GM13976 (cell line): Measurements from ENCODE around the gene CFAP74.

ENCODE experiments used
- DNase-seq: peaks from one replicate; pipeline ENCODE4 v3.0.0; 2012; ENCODE audit warnings: low spot score
- in situ Hi-C: fragments of 300-500 bp; cut with MboI; formaldehyde crosslinking; loops from one replicate; pipeline ENCODE4 v1.12.0; 2022; ENCODE audit warnings: low sequenced_read_pairs, mixed read lengths, inconsistent platforms; ENCODE audit not compliant: unreplicated experiment
- TF ChIP-seq, protein P1 (sequence below): IDR thresholded peaks from 2 replicates; pipeline ENCODE4 v1.5.1; 2012; ENCODE audit warnings: borderline replicate concordance, mild to moderate bottlenecking; ENCODE audit not compliant: insufficient read depth; ENCODE audit errors: extremely low read depth, missing control alignments, control extremely low read depth

CFAP74 gene

DNA sequence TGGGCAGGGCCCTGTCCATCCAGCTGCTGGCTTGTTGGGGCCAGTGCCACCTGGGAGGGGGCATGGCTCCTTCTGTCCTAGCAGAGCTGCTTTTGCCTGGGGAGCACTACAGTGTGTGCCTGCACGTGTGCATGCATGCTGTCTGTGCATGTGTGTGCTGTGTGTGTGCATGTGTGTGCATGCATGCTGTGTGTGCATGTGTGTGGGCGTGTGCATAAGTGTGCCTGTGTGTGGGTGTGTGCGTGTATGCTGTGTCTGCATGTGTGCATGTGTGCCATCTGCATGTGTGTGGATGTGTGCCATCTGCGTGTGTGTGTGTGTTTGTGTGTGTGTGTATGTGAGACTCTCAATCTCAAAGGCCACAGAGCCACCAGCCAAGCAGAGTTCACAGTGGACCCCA, 38.3 kb upstream of the CFAP74 start:
- no peak for DNase-seq
- in situ Hi-C loops = no loop called here
- TF ChIP-seq, protein P1, sequence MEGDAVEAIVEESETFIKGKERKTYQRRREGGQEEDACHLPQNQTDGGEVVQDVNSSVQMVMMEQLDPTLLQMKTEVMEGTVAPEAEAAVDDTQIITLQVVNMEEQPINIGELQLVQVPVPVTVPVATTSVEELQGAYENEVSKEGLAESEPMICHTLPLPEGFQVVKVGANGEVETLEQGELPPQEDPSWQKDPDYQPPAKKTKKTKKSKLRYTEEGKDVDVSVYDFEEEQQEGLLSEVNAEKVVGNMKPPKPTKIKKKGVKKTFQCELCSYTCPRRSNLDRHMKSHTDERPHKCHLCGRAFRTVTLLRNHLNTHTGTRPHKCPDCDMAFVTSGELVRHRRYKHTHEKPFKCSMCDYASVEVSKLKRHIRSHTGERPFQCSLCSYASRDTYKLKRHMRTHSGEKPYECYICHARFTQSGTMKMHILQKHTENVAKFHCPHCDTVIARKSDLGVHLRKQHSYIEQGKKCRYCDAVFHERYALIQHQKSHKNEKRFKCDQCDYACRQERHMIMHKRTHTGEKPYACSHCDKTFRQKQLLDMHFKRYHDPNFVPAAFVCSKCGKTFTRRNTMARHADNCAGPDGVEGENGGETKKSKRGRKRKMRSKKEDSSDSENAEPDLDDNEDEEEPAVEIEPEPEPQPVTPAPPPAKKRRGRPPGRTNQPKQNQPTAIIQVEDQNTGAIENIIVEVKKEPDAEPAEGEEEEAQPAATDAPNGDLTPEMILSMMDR = no peak

DNA sequence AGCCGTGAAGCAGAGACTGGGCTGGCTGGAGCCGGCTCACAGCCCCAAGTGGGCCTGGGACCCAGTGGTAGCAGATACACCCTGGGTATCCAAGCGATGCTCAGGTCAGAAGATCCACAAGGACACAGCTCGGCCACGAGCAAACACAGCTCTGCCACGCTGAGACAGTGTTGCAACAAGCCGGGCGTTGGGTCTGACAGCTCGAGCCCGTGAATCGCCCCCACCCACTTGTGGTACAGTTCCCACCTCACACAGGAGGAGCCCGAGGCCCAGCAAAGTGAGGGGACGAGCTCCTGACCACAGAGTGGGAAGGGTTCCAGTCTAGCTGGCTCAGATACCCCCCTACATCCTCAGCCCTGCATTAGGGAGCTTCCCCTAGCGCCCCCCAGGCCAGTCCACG, 37.7 kb upstream of the CFAP74 start:
- DNase-seq = no peak
- in situ Hi-C loops = no loop called here
- TF ChIP-seq, protein P1 = no peak

DNA sequence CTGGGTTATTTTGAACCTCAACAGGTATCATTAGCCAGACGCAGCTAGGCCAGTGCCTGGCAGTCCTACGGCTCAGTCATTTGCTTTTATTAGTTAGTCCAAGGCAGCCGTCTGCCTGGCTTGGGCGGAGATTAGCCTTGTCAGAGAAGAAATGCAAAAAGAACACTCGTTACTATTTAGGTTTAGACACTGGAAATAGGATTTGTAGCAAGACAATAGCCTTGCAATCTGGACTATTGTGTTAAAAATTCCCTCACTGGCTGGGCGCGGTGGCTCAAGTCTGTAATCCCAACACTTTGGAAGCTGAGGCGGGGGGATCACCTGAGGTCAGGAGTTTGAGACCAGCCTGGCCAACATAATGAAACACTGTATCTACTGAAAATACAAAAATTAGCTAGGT, 35.7 kb upstream of the CFAP74 start:
- in situ Hi-C loops = no loop called here

DNA sequence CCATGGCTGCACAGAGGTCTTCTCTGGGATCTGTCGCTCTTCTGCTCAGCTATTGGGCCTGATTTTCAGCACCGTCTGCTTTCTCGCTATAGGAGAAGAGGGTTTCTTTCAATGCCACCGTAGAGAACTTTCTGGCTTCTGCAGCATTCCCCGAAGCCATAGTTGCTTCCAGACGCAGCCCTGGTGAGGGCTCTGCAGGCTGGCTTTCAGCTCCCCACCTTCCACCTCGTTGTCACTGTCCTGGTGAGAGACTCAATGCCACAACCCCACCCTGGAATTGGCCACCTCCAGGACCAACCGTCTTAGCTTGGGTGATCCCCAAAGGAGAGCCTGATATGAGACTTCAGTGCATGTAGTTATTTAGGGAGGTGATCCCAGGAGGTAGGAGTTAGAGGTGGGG, 34.6 kb upstream of the CFAP74 start:
- TF ChIP-seq, protein P1 = no peak
- in situ Hi-C loops = no loop called here
- no peak for DNase-seq

More for the DNA sequence above, 35.7 kb upstream of the CFAP74 start:
- DNase-seq = no peak
- TF ChIP-seq, protein P1 = no peak

DNA sequence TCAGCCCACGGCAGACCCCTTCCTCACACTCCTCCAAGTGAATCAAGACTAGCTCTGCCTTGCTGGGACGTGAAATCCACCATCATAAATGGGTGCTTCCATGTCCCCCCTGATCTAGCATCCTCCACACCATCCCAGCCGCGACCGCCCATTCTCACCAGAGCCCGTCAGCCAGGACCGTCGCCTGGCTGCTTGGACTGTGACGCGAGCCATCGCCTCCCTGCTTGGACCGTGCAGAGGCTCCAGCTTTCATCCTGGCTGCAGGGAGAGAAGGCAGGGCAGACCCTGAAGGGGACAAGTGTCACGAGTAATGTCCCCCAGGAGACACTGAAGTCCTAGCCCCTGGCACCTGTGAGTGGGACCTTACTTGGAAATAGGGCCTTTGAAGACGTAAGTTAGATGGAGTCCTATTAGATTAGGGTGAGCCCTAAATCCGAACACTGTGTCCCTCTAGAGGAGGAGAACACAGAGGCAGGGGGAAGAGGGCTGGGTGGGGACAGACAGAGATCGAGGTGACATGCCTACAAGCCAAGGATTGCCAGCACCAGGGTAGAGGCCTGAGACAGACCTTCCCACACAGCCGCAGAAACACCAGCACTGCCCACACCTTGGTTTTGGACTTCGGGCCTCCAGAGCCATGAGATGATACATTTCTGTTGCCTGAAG, 33.9 kb upstream of the CFAP74 start:
- in situ Hi-C loops = no loop called here
- DNase-seq = no peak
- TF ChIP-seq, protein P1 = no peak

DNA sequence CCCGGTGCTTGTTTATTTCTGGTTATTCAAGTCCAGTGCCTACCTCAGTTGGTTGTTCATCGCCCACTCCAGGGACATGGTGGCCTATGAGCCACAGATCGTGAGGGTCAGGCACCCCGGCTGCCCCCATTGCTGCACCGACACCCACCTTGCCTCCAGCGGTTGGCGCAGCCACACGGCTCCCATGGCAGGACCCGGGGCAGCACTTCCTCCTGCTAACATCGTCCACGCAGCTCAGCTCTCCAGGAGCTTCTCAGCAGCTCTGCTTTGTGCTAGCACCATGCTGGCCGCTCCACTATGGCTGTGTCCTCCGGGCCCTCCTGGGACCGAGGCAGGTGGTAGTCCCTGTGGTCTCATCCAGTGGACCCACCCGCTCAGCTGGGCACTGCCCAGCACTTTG, 32.7 kb upstream of the CFAP74 start:
- TF ChIP-seq, protein P1 = no peak
- DNase-seq = no peak
- in situ Hi-C loops = no loop called here
